ENCODE results near the gene STRN3.

GRCh38 chr14:31070431-31070830 is 44.3 kb upstream of the STRN3 start:
- TF ChIP-seq CTCF (conservative IDR thresholded peaks at IDR 0.05; ENCODE audit: low read depth, low read length) (no peak), ELK1 (IDR thresholded peaks at IDR 0.05; ENCODE audit: borderline replicate concordance, low read depth, low read length) (no peak)

Data from IMR-90 (cell line).